GM23338 (cell line): ENCODE data around the gene NPHP4. TPM values are rescaled to one million over a fixed set of nuclear protein-coding genes. Genes with fewer than 3 reads are reported as not detected.

Source experiments
- ATAC-seq: fragments of 200-7000 bp; cut with Tn5 transposase; 3 replicates; pipeline ENCODE4 v1.9.1; 2020
- DNase-seq: peaks from one replicate; pipeline ENCODE4 v3.0.0-alpha.2; 2015; ENCODE audit warnings: low spot score
- H2AFZ ChIP-seq: fragments of 200-600 bp; sonication (generic); 2 replicates; pipeline ENCODE4 v1.8.0; 2016; ENCODE audit warnings: antibody characterized with exemption, mild to moderate bottlenecking, moderate library complexity
- H3F3A ChIP-seq: fragments of 200-600 bp; sonication (generic); replicated peaks from 2 replicates; pipeline ENCODE4 v1.8.0; 2017; ENCODE audit warnings: antibody characterized with exemption, mixed run types, low read depth
- H3K27ac ChIP-seq: fragments of 200-600 bp; sonication (generic); 2 replicates; pipeline ENCODE4 v1.6.1; 2016; ENCODE audit warnings: low read depth
- H3K27me3 ChIP-seq: fragments of 200-600 bp; sonication (generic); 2 replicates; pipeline ENCODE4 v1.8.0; 2016; ENCODE audit warnings: mild to moderate bottlenecking, mixed run types, moderate library complexity; ENCODE audit not compliant: insufficient read depth
- H3K36me3 ChIP-seq: fragments of 200-600 bp; sonication (generic); 2 replicates; pipeline ENCODE4 v1.8.0; 2016; ENCODE audit warnings: mild to moderate bottlenecking; ENCODE audit not compliant: insufficient read depth
- H3K4me1 ChIP-seq: fragments of 200-600 bp; sonication (generic); 2 replicates; pipeline ENCODE4 v1.8.0; 2016; ENCODE audit warnings: mild to moderate bottlenecking, moderate library complexity; ENCODE audit not compliant: insufficient read depth
- H3K4me2 ChIP-seq: fragments of 200-600 bp; sonication (generic); 2 replicates; pipeline ENCODE4 v1.7.1; 2017; ENCODE audit warnings: mixed run types
- H3K4me3 ChIP-seq: fragments of 200-600 bp; sonication (generic); 2 replicates; pipeline ENCODE4 v1.6.1; 2016; ENCODE audit warnings: mixed run types
- H3K79me2 ChIP-seq: fragments of 200-600 bp; sonication (generic); replicated peaks from 2 replicates; pipeline ENCODE4 v1.8.0; 2017; ENCODE audit warnings: mild to moderate bottlenecking; ENCODE audit not compliant: insufficient read depth
- H3K9me2 ChIP-seq: fragments of 200-600 bp; sonication (generic); 2 replicates; pipeline ENCODE4 v1.8.0; 2017; ENCODE audit not compliant: insufficient read depth
- H4K20me1 ChIP-seq: fragments of 200-600 bp; sonication (generic); replicated peaks from 2 replicates; pipeline ENCODE4 v1.8.0; 2017; ENCODE audit warnings: mild to moderate bottlenecking; ENCODE audit not compliant: insufficient read depth
- H3K27ac Mint-ChIP-seq: 2 replicates; pipeline ENCODE4 v1.8.0; 2020; ENCODE audit warnings: inconsistent platforms, mild to moderate bottlenecking, moderate library complexity, mixed read lengths
- H3K27me3 Mint-ChIP-seq: 3 replicates; pipeline ENCODE4 v1.8.0; 2022; ENCODE audit warnings: low read depth, mild to moderate bottlenecking, moderate library complexity, mixed read lengths, inconsistent platforms; ENCODE audit not compliant: insufficient read depth, poor library complexity
- H3K36me3 Mint-ChIP-seq: 3 replicates; pipeline ENCODE4 v1.8.0; 2021; ENCODE audit warnings: low read depth, mild to moderate bottlenecking, inconsistent platforms, moderate library complexity, mixed read lengths
- H3K4me1 Mint-ChIP-seq: 3 replicates; pipeline ENCODE4 v1.8.0; 2020; ENCODE audit warnings: mild to moderate bottlenecking, inconsistent platforms, mixed read lengths
- H3K4me3 Mint-ChIP-seq: 3 replicates; pipeline ENCODE4 v1.8.0; 2021; ENCODE audit warnings: moderate library complexity, mild to moderate bottlenecking, inconsistent platforms, mixed read lengths
- H3K9me3 Mint-ChIP-seq: 3 replicates; pipeline ENCODE4 v1.8.0; 2020; ENCODE audit warnings: moderate library complexity, mild to moderate bottlenecking, inconsistent platforms, mixed read lengths
- CREB1 ChIP-seq: fragments of 250-450 bp; sonication (Bioruptor Pico); IDR thresholded peaks from 2 replicates; pipeline ENCODE4 v1.5.0; 2020; ENCODE audit warnings: low read depth, mild to moderate bottlenecking, moderate library complexity
- EZH2 ChIP-seq: fragments of 200-600 bp; sonication (generic); IDR thresholded peaks from one replicate; pipeline ENCODE4 v1.8.0; 2017; ENCODE audit warnings: antibody characterized with exemption, mild to moderate bottlenecking, low read depth; ENCODE audit not compliant: unreplicated experiment
- EZH2phosphoT487 ChIP-seq: fragments of 200-600 bp; sonication (generic); IDR thresholded peaks from one replicate; pipeline ENCODE4 v1.8.1; 2018; ENCODE audit warnings: antibody characterized with exemption; ENCODE audit not compliant: unreplicated experiment
- JUNB ChIP-seq: IDR thresholded peaks from one replicate; pipeline ENCODE4 v1.6.1; 2016; ENCODE audit warnings: antibody characterized with exemption; ENCODE audit not compliant: unreplicated experiment
- NANOG ChIP-seq: IDR thresholded peaks from 2 replicates; pipeline ENCODE4 v1.6.1; 2016; ENCODE audit warnings: antibody characterized with exemption, borderline replicate concordance
- POLR2AphosphoS5 ChIP-seq: IDR thresholded peaks from 2 replicates; pipeline ENCODE4 v1.6.1; 2016; ENCODE audit warnings: antibody characterized with exemption, low read depth
- ZNF114 ChIP-seq: fragments of 250-450 bp; sonication (Bioruptor Pico); IDR thresholded peaks from 2 replicates; pipeline ENCODE4 v1.5.0; 2020; ENCODE audit warnings: mild to moderate bottlenecking, moderate library complexity
- ZNF331 ChIP-seq: fragments of 250-450 bp; sonication (Bioruptor Pico); IDR thresholded peaks from 2 replicates; pipeline ENCODE4 v1.5.0; 2020; ENCODE audit warnings: low read depth, mild to moderate bottlenecking, moderate library complexity
- polyA plus RNA-seq: library from polyadenylated mRNA; unstranded; fragments of >200 nt; fragmentation: Nextera tagmentation; extraction: Ambion mirVana; gene quantifications from 2 replicates; pipeline ENCODE4 v1.2.1, GENCODE V29; 2016
- total RNA-seq: library from RNA; depleted of rRNA; stranded (reverse); fragments of >200 nt; shearing (Covaris generic); gene quantifications from 2 replicates; pipeline ENCODE4 v1.2.3, GENCODE V29; 2014
- TF ChIP-seq, protein P1 (sequence below): IDR thresholded peaks from one replicate; pipeline ENCODE4 v1.6.1; 2018; ENCODE audit warnings: antibody characterized with exemption; ENCODE audit not compliant: unreplicated experiment
- TF ChIP-seq, protein P2 (sequence below): fragments of 250-450 bp; sonication (Bioruptor Pico); IDR thresholded peaks from 2 replicates; pipeline ENCODE4 v1.5.0; 2020; ENCODE audit warnings: mild to moderate bottlenecking, moderate library complexity
- TF ChIP-seq, protein P3 (sequence below): IDR thresholded peaks from 2 replicates; pipeline ENCODE4 v1.6.1; 2016; ENCODE audit warnings: antibody characterized with exemption
- TF ChIP-seq, protein P4 (sequence below), 2 experiments: fragments of 200-600 bp in 1 of 2; sonication (generic) in 1 of 2; conservative IDR thresholded peaks; 2 replicates each; pipeline versions ENCODE4 v1.5.1 to v1.6.1; 2016 to 2017; ENCODE audit warnings: antibody characterized with exemption in 2 of 2, low read depth in 2 of 2, mild to moderate bottlenecking in 2 of 2, moderate library complexity in 1 of 2

Gene NPHP4
- total and polyA plus RNA-seq, 2 experiments from 2014 or later: 2.5 to 12.4 TPM

DNA sequence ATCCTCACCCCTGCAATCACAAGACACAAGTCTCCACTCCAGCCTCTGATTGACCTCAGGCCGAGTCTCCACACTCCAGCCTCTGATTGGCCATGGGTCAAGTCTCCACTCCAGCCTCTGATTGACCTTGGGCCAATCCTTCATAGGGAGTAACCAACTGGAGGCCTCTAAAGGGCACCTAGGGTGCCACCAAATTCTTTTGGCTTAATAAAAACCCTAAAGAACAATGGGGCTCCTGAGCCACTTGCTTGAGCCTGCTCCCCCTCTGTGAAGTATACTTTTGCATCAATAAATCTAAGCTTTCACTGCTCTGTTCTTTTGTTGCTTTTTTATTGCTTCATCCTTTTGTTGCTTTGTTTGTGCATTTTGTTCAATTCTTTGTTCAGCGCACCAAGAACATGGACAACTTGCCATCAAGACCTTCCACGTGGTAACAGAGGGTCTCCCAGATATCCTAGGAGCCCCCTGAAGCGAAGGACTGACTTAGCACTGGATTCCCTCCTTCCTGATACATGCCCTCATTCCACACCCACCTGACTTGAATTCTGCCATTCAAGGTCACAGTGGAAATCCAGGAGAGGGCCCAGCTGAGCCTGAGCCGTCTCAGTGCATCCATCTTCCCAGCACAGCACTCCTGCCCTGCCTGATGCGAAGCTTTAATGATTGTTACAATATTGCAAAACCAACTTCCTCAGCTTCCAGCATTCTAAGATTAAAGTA lies 152.9 kb downstream of the NPHP4 start:
- no peaks in the 10 kb centered on the region for H3F3A ChIP-seq
- no peak overlapping the region for H2AFZ ChIP-seq
- no peaks in the 10 kb centered on the region for H3K79me2 ChIP-seq
- TF ChIP-seq, protein P1, sequence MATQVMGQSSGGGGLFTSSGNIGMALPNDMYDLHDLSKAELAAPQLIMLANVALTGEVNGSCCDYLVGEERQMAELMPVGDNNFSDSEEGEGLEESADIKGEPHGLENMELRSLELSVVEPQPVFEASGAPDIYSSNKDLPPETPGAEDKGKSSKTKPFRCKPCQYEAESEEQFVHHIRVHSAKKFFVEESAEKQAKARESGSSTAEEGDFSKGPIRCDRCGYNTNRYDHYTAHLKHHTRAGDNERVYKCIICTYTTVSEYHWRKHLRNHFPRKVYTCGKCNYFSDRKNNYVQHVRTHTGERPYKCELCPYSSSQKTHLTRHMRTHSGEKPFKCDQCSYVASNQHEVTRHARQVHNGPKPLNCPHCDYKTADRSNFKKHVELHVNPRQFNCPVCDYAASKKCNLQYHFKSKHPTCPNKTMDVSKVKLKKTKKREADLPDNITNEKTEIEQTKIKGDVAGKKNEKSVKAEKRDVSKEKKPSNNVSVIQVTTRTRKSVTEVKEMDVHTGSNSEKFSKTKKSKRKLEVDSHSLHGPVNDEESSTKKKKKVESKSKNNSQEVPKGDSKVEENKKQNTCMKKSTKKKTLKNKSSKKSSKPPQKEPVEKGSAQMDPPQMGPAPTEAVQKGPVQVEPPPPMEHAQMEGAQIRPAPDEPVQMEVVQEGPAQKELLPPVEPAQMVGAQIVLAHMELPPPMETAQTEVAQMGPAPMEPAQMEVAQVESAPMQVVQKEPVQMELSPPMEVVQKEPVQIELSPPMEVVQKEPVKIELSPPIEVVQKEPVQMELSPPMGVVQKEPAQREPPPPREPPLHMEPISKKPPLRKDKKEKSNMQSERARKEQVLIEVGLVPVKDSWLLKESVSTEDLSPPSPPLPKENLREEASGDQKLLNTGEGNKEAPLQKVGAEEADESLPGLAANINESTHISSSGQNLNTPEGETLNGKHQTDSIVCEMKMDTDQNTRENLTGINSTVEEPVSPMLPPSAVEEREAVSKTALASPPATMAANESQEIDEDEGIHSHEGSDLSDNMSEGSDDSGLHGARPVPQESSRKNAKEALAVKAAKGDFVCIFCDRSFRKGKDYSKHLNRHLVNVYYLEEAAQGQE: no peak
- TF ChIP-seq ZNF114 (CRISPR knock-in tag) (no peak), CREB1 (CRISPR knock-in tag) (no peak), NANOG (no peak), ZNF331 (CRISPR knock-in tag) (no peak), JUNB (no peak), EZH2 (no peak), EZH2phosphoT487 (no peak), POLR2AphosphoS5 (no peak)
- TF ChIP-seq, protein P2, sequence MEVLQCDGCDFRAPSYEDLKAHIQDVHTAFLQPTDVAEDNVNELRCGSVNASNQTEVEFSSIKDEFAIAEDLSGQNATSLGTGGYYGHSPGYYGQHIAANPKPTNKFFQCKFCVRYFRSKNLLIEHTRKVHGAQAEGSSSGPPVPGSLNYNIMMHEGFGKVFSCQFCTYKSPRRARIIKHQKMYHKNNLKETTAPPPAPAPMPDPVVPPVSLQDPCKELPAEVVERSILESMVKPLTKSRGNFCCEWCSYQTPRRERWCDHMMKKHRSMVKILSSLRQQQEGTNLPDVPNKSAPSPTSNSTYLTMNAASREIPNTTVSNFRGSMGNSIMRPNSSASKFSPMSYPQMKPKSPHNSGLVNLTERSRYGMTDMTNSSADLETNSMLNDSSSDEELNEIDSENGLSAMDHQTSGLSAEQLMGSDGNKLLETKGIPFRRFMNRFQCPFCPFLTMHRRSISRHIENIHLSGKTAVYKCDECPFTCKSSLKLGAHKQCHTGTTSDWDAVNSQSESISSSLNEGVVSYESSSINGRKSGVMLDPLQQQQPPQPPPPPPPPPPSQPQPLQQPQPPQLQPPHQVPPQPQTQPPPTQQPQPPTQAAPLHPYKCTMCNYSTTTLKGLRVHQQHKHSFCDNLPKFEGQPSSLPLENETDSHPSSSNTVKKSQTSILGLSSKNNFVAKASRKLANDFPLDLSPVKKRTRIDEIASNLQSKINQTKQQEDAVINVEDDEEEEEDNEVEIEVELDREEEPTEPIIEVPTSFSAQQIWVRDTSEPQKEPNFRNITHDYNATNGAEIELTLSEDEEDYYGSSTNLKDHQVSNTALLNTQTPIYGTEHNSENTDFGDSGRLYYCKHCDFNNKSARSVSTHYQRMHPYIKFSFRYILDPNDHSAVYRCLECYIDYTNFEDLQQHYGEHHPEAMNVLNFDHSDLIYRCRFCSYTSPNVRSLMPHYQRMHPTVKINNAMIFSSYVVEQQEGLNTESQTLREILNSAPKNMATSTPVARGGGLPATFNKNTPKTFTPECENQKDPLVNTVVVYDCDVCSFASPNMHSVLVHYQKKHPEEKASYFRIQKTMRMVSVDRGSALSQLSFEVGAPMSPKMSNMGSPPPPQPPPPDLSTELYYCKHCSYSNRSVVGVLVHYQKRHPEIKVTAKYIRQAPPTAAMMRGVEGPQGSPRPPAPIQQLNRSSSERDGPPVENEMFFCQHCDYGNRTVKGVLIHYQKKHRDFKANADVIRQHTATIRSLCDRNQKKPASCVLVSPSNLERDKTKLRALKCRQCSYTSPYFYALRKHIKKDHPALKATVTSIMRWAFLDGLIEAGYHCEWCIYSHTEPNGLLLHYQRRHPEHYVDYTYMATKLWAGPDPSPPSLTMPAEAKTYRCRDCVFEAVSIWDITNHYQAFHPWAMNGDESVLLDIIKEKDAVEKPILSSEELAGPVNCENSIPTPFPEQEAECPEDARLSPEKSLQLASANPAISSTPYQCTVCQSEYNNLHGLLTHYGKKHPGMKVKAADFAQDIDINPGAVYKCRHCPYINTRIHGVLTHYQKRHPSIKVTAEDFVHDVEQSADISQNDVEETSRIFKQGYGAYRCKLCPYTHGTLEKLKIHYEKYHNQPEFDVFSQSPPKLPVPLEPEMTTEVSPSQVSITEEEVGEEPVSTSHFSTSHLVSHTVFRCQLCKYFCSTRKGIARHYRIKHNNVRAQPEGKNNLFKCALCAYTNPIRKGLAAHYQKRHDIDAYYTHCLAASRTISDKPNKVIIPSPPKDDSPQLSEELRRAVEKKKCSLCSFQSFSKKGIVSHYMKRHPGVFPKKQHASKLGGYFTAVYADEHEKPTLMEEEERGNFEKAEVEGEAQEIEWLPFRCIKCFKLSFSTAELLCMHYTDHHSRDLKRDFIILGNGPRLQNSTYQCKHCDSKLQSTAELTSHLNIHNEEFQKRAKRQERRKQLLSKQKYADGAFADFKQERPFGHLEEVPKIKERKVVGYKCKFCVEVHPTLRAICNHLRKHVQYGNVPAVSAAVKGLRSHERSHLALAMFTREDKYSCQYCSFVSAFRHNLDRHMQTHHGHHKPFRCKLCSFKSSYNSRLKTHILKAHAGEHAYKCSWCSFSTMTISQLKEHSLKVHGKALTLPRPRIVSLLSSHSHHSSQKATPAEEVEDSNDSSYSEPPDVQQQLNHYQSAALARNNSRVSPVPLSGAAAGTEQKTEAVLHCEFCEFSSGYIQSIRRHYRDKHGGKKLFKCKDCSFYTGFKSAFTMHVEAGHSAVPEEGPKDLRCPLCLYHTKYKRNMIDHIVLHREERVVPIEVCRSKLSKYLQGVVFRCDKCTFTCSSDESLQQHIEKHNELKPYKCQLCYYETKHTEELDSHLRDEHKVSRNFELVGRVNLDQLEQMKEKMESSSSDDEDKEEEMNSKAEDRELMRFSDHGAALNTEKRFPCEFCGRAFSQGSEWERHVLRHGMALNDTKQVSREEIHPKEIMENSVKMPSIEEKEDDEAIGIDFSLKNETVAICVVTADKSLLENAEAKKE (CRISPR knock-in tag): no peak
- TF ChIP-seq, protein P3, sequence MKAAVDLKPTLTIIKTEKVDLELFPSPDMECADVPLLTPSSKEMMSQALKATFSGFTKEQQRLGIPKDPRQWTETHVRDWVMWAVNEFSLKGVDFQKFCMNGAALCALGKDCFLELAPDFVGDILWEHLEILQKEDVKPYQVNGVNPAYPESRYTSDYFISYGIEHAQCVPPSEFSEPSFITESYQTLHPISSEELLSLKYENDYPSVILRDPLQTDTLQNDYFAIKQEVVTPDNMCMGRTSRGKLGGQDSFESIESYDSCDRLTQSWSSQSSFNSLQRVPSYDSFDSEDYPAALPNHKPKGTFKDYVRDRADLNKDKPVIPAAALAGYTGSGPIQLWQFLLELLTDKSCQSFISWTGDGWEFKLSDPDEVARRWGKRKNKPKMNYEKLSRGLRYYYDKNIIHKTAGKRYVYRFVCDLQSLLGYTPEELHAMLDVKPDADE: no peak
- TF ChIP-seq, protein P4, sequence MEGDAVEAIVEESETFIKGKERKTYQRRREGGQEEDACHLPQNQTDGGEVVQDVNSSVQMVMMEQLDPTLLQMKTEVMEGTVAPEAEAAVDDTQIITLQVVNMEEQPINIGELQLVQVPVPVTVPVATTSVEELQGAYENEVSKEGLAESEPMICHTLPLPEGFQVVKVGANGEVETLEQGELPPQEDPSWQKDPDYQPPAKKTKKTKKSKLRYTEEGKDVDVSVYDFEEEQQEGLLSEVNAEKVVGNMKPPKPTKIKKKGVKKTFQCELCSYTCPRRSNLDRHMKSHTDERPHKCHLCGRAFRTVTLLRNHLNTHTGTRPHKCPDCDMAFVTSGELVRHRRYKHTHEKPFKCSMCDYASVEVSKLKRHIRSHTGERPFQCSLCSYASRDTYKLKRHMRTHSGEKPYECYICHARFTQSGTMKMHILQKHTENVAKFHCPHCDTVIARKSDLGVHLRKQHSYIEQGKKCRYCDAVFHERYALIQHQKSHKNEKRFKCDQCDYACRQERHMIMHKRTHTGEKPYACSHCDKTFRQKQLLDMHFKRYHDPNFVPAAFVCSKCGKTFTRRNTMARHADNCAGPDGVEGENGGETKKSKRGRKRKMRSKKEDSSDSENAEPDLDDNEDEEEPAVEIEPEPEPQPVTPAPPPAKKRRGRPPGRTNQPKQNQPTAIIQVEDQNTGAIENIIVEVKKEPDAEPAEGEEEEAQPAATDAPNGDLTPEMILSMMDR (conservative IDR thresholded peaks at IDR 0.05; ENCODE audit: low read depth in 2 of 2): no peak
- no peak overlapping the region for H3K27ac ChIP-seq
- H4K20me1 ChIP-seq: no peaks in the 10 kb centered on the region
- Mint-ChIP-seq H3K9me3 (no peaks in the 10 kb centered on the region), H3K27ac (no peak overlapping the region; the same call in 1 of the 2 replicates), H3K36me3 (no peaks in the 10 kb centered on the region), H3K4me1 (peaks cover 19% of the 10 kb centered on the region), H3K4me3 (no peak overlapping the region), H3K27me3 (peaks cover 17% of the 10 kb centered on the region)
- no peaks in the 10 kb centered on the region for H3K27me3 ChIP-seq
- no peak overlapping the region for H3K4me2 ChIP-seq
- ATAC-seq (no peak), DNase-seq (no peak)
- H3K9me2 ChIP-seq: no peaks in the 10 kb centered on the region
- H3K4me1 ChIP-seq: no peaks in the 10 kb centered on the region
- no peaks in the 10 kb centered on the region for H3K36me3 ChIP-seq
- H3K4me3 ChIP-seq: no peak overlapping the region
